HCT116 (cell line): ENCODE measurements around the gene ZNF777. TPM values are rescaled to one million over a fixed set of nuclear protein-coding genes. Genes with fewer than 3 reads are reported as not detected.

Experiments
- ATAC-seq: fragments of 200-7000 bp; cut with Tn5 transposase; 2 replicates; pipeline ENCODE4 v1.9.1; 2020; ENCODE audit warnings: mild to moderate bottlenecking, moderate library complexity
- BruUV-seq: library from RNA; stranded (reverse); fragments of 400-500 nt; replicated peaks from 2 replicates; lab custom pipeline; 2021; lab: Mats Ljungman, UMichigan
- CTCF ChIA-PET: fragments of 300-600 bp; sonication (Branson Sonifier 250); formaldehyde crosslinking; loops from one replicate; lab custom pipeline; 2021; ENCODE audit warnings: antibody characterized with exemption; lab: Charles Lee
- POLR2A ChIA-PET: fragments of 300-600, 350-600 bp; sonication (Branson Sonifier 250); formaldehyde crosslinking; loops from one replicate; lab custom pipeline; 2021; ENCODE audit warnings: antibody characterized with exemption; lab: Charles Lee
- RAD21 ChIA-PET, 2 experiments: fragments of 300-600 bp; sonication (Branson Sonifier 250); formaldehyde crosslinking; loops; one replicate each; lab custom pipeline; 2023; ENCODE audit warnings: low total read pairs in 2 of 2; ENCODE audit not compliant: uncharacterized antibody in 2 of 2, unreplicated experiment in 2 of 2, low non-redundant PET in 1 of 2; lab: Charles Lee
- DNase-seq: peaks from one replicate; pipeline ENCODE4 v3.0.0-alpha.2; 2010; ENCODE audit warnings: low read depth, low spot score
- H2AFZ ChIP-seq: fragments of 200-600 bp; shearing (Covaris generic), sonication (generic); 2 replicates; pipeline ENCODE4 v1.6.1; 2017; ENCODE audit warnings: low read depth, mixed run types, mixed read lengths, antibody characterized with exemption, low read length; ENCODE audit not compliant: poor library complexity, severe bottlenecking
- H3K27ac ChIP-seq: 2 replicates; pipeline ENCODE4 v1.5.1; 2012; ENCODE audit warnings: low read depth, low read length
- H3K27me3 ChIP-seq: fragments of 200-600 bp; sonication (generic); 2 replicates; pipeline ENCODE4 v1.6.1; 2016; ENCODE audit warnings: mixed run types, low read length, mixed read lengths; ENCODE audit not compliant: insufficient read depth
- H3K36me3 ChIP-seq, 2 experiments: fragments of 200-500 bp in 1 of 2; fragments of 200-600 bp in 1 of 2; sonication (Bioruptor generic) in 1 of 2; sonication (generic) in 1 of 2; 2 replicates each; pipeline versions ENCODE4 v1.5.1 to v1.6.1; 2014 to 2016; ENCODE audit warnings: low read length in 2 of 2, inconsistent platforms in 1 of 2, mixed read lengths in 1 of 2, mixed run types in 1 of 2; ENCODE audit not compliant: insufficient read depth in 2 of 2, control insufficient read depth in 1 of 2
- H3K4me1 ChIP-seq, 2 experiments: fragments of 200-600 bp in 1 of 2; sonication (generic) in 1 of 2; 2 replicates each; pipeline versions ENCODE4 v1.5.1 to v1.6.1; 2012 to 2017; ENCODE audit warnings: low read length in 2 of 2, inconsistent platforms in 1 of 2, mild to moderate bottlenecking in 1 of 2, mixed read lengths in 1 of 2, mixed run types in 1 of 2, moderate library complexity in 1 of 2; ENCODE audit not compliant: insufficient read depth in 2 of 2, control insufficient read depth in 1 of 2
- H3K4me2 ChIP-seq: fragments of 200-600 bp; sonication (generic); 2 replicates; pipeline ENCODE4 v1.6.1; 2017; ENCODE audit warnings: mixed run types, low read length, mixed read lengths
- H3K4me3 ChIP-seq, 2 experiments: fragments of 200-600 bp in 1 of 2; sonication (generic) in 1 of 2; replicated peaks in 1 of 2; 2 replicates each; pipeline ENCODE4 v1.5.1; 2011 to 2016; ENCODE audit warnings: low read length in 2 of 2, control low read depth in 1 of 2, low read depth in 1 of 2, mild to moderate bottlenecking in 1 of 2, mixed read lengths in 1 of 2, mixed run types in 1 of 2
- H3K79me2 ChIP-seq: fragments of 200-600 bp; sonication (generic); 2 replicates; pipeline ENCODE4 v1.6.1; 2017; ENCODE audit warnings: mild to moderate bottlenecking, mixed run types, low read length, moderate library complexity, mixed read lengths; ENCODE audit not compliant: insufficient read depth
- H3K9ac ChIP-seq: fragments of 200-600 bp; sonication (generic); 2 replicates; pipeline ENCODE4 v1.6.1; 2016; ENCODE audit warnings: low read length, mixed read lengths
- H3K9me2 ChIP-seq: fragments of 200-600 bp; sonication (generic), shearing (Covaris generic); 2 replicates; pipeline ENCODE4 v1.6.1; 2017; ENCODE audit warnings: mixed run types, mild to moderate bottlenecking, moderate library complexity; ENCODE audit not compliant: insufficient read depth
- H3K9me3 ChIP-seq, 2 experiments: fragments of 200-500 bp in 1 of 2; fragments of 200-600 bp in 1 of 2; sonication (Bioruptor generic) in 1 of 2; sonication (generic) in 1 of 2; 2 replicates each; pipeline ENCODE4 v1.6.1; 2014 to 2017; ENCODE audit warnings: low read length in 2 of 2, mixed read lengths in 2 of 2, inconsistent platforms in 1 of 2, low read depth in 1 of 2, mild to moderate bottlenecking in 1 of 2, mixed run types in 1 of 2, moderate library complexity in 1 of 2; ENCODE audit not compliant: control insufficient read depth in 1 of 2, insufficient read depth in 1 of 2
- H4K20me1 ChIP-seq: fragments of 200-600 bp; sonication (generic), shearing (Covaris generic); 2 replicates; pipeline ENCODE4 v1.6.1; 2017; ENCODE audit warnings: mixed run types, mild to moderate bottlenecking, moderate library complexity; ENCODE audit not compliant: insufficient read depth
- ATF3 ChIP-seq: IDR thresholded peaks from 2 replicates; pipeline ENCODE4 v1.6.1; 2012
- CBX3 ChIP-seq: IDR thresholded peaks from 2 replicates; pipeline ENCODE4 v1.6.1; 2012; ENCODE audit warnings: low read depth
- CTCF ChIP-seq, 3 experiments: fragments of 200-600 bp in 1 of 3; sonication (generic) in 1 of 3; IDR thresholded peaks in 2 of 3; conservative IDR thresholded peaks in 1 of 3; 2 replicates each; pipeline ENCODE4 v1.5.1; 2012 to 2017; ENCODE audit warnings: low read depth in 2 of 3, low read length in 2 of 3, antibody characterized with exemption in 1 of 3, borderline replicate concordance in 1 of 3, control low read depth in 1 of 3, mild to moderate bottlenecking in 1 of 3, mixed read lengths in 1 of 3, mixed run types in 1 of 3, moderate library complexity in 1 of 3; ENCODE audit not compliant: insufficient read depth in 1 of 3
- EGR1 ChIP-seq: IDR thresholded peaks from 2 replicates; pipeline ENCODE4 v1.6.1; 2012; ENCODE audit warnings: low read depth
- ELF1 ChIP-seq: IDR thresholded peaks from 2 replicates; pipeline ENCODE4 v1.6.1; 2012; ENCODE audit warnings: low read depth, borderline replicate concordance
- EZH2 ChIP-seq: fragments of 200-600 bp; sonication (generic); IDR thresholded peaks from 2 replicates; pipeline ENCODE4 v1.6.1; 2017; ENCODE audit warnings: antibody characterized with exemption, mixed run types
- EZH2phosphoT487 ChIP-seq: fragments of 200-600 bp; IDR thresholded peaks from 2 replicates; pipeline ENCODE4 v1.6.1; 2018; ENCODE audit warnings: antibody characterized with exemption, borderline replicate concordance
- MAX ChIP-seq: IDR thresholded peaks from 2 replicates; pipeline ENCODE4 v1.6.1; 2012
- POLR2A ChIP-seq: IDR thresholded peaks from 2 replicates; pipeline ENCODE4 v1.7.0; 2011; ENCODE audit warnings: borderline replicate concordance; ENCODE audit not compliant: insufficient read depth, insufficient read length; ENCODE audit errors: extremely low read depth
- POLR2AphosphoS5 ChIP-seq: IDR thresholded peaks from 2 replicates; pipeline ENCODE4 v1.6.1; 2011; ENCODE audit warnings: mild to moderate bottlenecking, low read depth, low read length, moderate library complexity
- REST ChIP-seq: IDR thresholded peaks from 2 replicates; pipeline ENCODE4 v1.6.1; 2012; ENCODE audit warnings: low read depth
- SIN3A ChIP-seq: IDR thresholded peaks from 2 replicates; pipeline ENCODE4 v1.6.1; 2012; ENCODE audit warnings: low read depth
- SP1 ChIP-seq: IDR thresholded peaks from 2 replicates; pipeline ENCODE4 v1.6.1; 2012; ENCODE audit warnings: low read depth
- SRF ChIP-seq: IDR thresholded peaks from 2 replicates; pipeline ENCODE4 v1.6.1; 2012; ENCODE audit warnings: low read depth
- TCF7L2 ChIP-seq: IDR thresholded peaks from 2 replicates; pipeline ENCODE4 v1.7.0; 2011; ENCODE audit warnings: borderline replicate concordance, inconsistent platforms; ENCODE audit not compliant: insufficient read depth, insufficient read length; ENCODE audit errors: extremely low read depth
- YY1 ChIP-seq: IDR thresholded peaks from 2 replicates; pipeline ENCODE4 v1.6.1; 2011; ENCODE audit warnings: low read length, low read depth, moderate library complexity, mild to moderate bottlenecking; ENCODE audit not compliant: insufficient replicate concordance; ENCODE audit errors: extremely low read depth
- ZBTB33 ChIP-seq: IDR thresholded peaks from 2 replicates; pipeline ENCODE4 v1.6.1; 2011; ENCODE audit warnings: mild to moderate bottlenecking, low read length, moderate library complexity; ENCODE audit not compliant: insufficient replicate concordance; ENCODE audit errors: extremely low read depth
- ZNF274 ChIP-seq: fragments of 200-500 bp; sonication (Bioruptor generic); IDR thresholded peaks from 2 replicates; pipeline ENCODE4 v1.6.1; 2014; ENCODE audit warnings: mild to moderate bottlenecking, low read depth, low read length, inconsistent platforms
- intact Hi-C: fragments of 100-400 bp; cut with micrococcal nuclease; formaldehyde crosslinking; loops from 2 replicates; pipeline ENCODE4 v1.10.0; 2022
- total RNA-seq: library from RNA; stranded (reverse); gene quantifications from one replicate; pipeline ENCODE4 v1.2.1, GENCODE V29; 2021; ENCODE audit not compliant: unreplicated experiment

The ZNF777 gene
- total RNA-seq, 1 experiment from 2014 or later = 15.6 TPM

- CTCF ChIA-PET = no interaction called here
- Histone ChIP-seq H3K79me2 (peaks cover 28% of the 10 kb centered on the region), H3K4me3 (peak overlapping the region; percentile 80 to 88), H3K4me1 (peaks cover 8 to 20% of the 10 kb centered on the region in 2 experiments), H3K4me2 (peak overlapping the region; percentile 91), H3K27me3 (no peaks in the 10 kb centered on the region), H3K9me3 (no peaks in the 10 kb centered on the region), H3K27ac (peak overlapping the region; percentile 86), H2AFZ (no peak overlapping the region), H3K9ac (peak overlapping the region; percentile 78), H3K9me2 (no peaks in the 10 kb centered on the region), H4K20me1 (no peaks in the 10 kb centered on the region), H3K36me3 (peaks cover 10 to 13% of the 10 kb centered on the region in 2 experiments; a peak in 3 of 4 replicates)
- POLR2A ChIA-PET = no interaction called here
- DNase-seq (no peak), ATAC-seq (peak; percentile 34)
- BruUV-seq = no TSS peak
- intact Hi-C loops = loop anchor here (2.0 kb wide), 2 partner anchors 74 to 186 kb away; no protein-coding TSS in a partner anchor
- RAD21 ChIA-PET = no interaction called here
- TF ChIP-seq SP1 (no peak), ZNF274 (no peak), TCF7L2 (no peak), SIN3A (no peak), EZH2 (no peak), EGR1 (no peak), POLR2A (no peak), MAX (no peak), ATF3 (no peak), SRF (no peak), POLR2AphosphoS5 (no peak), EZH2phosphoT487 (no peak), REST (no peak), YY1 (no peak), ZBTB33 (no peak), ELF1 (no peak), CBX3 (no peak), CTCF (IDR thresholded peaks at IDR 0.05 in 2 of 3, conservative IDR thresholded peaks at IDR 0.05 in 1 of 3; ENCODE audit: borderline replicate concordance in 1 of 3, insufficient read depth in 1 of 3, low read depth in 2 of 3, low read length in 2 of 3) (no peak)
Observed at GRCh38 chr7:149496642-149497391, 36.0 kb upstream of the ZNF777 start.
